C1 segment of cervical spinal cord (tissue), 14 donors: ENCODE measurements around the gene MRPL16.

Experiments
- DNase-seq, 14 donors: peaks; one replicate each; lab custom pipeline; 2025; lab: John Stamatoyannopoulos, UW

The MRPL16 gene

GRCh38 chr11:59771605-59772004 lies 39.0 kb downstream of the MRPL16 start:
- DNase-seq: no peak

GRCh38 chr11:59770869-59771268 lies 39.7 kb downstream of the MRPL16 start:
- DNase-seq: no peak

GRCh38 chr11:59770319-59770718 lies 40.3 kb downstream of the MRPL16 start:
- DNase-seq: no peak

GRCh38 chr11:59769828-59770227 lies 40.8 kb downstream of the MRPL16 start:
- no peak for DNase-seq

- no peak for DNase-seq
Observed at GRCh38 chr11:59769111-59769510, 41.5 kb downstream of the MRPL16 start.

GRCh38 chr11:59767225-59767611 lies 43.4 kb downstream of the MRPL16 start:
- no peak for DNase-seq

GRCh38 chr11:59766542-59767224 lies 43.9 kb downstream of the MRPL16 start:
- DNase-seq: no peak

GRCh38 chr11:59765068-59765735 lies 45.4 kb downstream of the MRPL16 start:
- DNase-seq: no peak

- DNase-seq: no peak
Observed at GRCh38 chr11:59761993-59762392, 48.6 kb downstream of the MRPL16 start.

- DNase-seq: no peak
Observed at GRCh38 chr11:59760771-59761170, 49.8 kb downstream of the MRPL16 start.

GRCh38 chr11:59759900-59760299 lies 50.7 kb downstream of the MRPL16 start:
- no peak for DNase-seq

- no peak for DNase-seq
Observed at GRCh38 chr11:59758401-59759037, 52.1 kb downstream of the MRPL16 start.

- peak in 2 of 14 donors; percentile 8 to 21 for DNase-seq
Observed at GRCh38 chr11:59756845-59757244, 53.7 kb downstream of the MRPL16 start.

GRCh38 chr11:59756558-59756840 lies 54.1 kb downstream of the MRPL16 start:
- DNase-seq: no peak
